IMR-90 (cell line): ENCODE data around the gene STIM1. TPM values are rescaled to one million over a fixed set of nuclear protein-coding genes. Genes with fewer than 3 reads are reported as not detected.

ENCODE experiments used
- ATAC-seq: fragments of 200-7000 bp; cut with Tn5 transposase; 2 replicates; pipeline ENCODE4 v1.9.1; 2020; ENCODE audit warnings: low read depth, mild to moderate bottlenecking, moderate library complexity
- BruUV-seq: library from RNA; stranded (reverse); fragments of 400-500 nt; replicated peaks from 2 replicates; lab custom pipeline; 2021; lab: Mats Ljungman, UMichigan
- CTCF ChIA-PET: fragments of 300-600 bp; formaldehyde crosslinking; extraction: SDS; loops from one replicate; lab custom pipeline; 2021; ENCODE audit warnings: antibody characterized with exemption; lab: Yijun Ruan, JAX
- POLR2A ChIA-PET: fragments of 300-600 bp; sonication (Branson Sonifier 250); formaldehyde crosslinking; loops from one replicate; lab custom pipeline; 2022; ENCODE audit warnings: antibody characterized with exemption; ENCODE audit not compliant: unreplicated experiment; lab: Charles Lee
- DNase-seq: peaks from one replicate; pipeline ENCODE4 v3.0.0; 2013
- H2AFZ ChIP-seq: replicated peaks from 2 replicates; pipeline ENCODE3; 2013; ENCODE audit warnings: low read length, mild to moderate bottlenecking; ENCODE audit not compliant: poor library complexity
- H2AK5ac ChIP-seq: 2 replicates; pipeline ENCODE4 v1.6.1; 2013; ENCODE audit warnings: low read depth, low read length, inconsistent platforms
- H2AK9ac ChIP-seq: replicated peaks from 2 replicates; pipeline ENCODE3; 2013; ENCODE audit warnings: mild to moderate bottlenecking, low read depth, low read length, moderate library complexity; ENCODE audit not compliant: poor library complexity
- H2BK120ac ChIP-seq: 2 replicates; pipeline ENCODE4 v1.6.1; 2013; ENCODE audit warnings: low read depth, low read length, inconsistent platforms
- H2BK15ac ChIP-seq: 3 replicates; pipeline ENCODE4 v1.6.1; 2013; ENCODE audit warnings: low read depth, low read length, inconsistent platforms
- H2BK20ac ChIP-seq: 2 replicates; pipeline ENCODE4 v1.6.1; 2013; ENCODE audit warnings: low read depth, mild to moderate bottlenecking, inconsistent platforms, low read length, moderate library complexity
- H2BK5ac ChIP-seq: 2 replicates; pipeline ENCODE4 v1.6.1; 2013; ENCODE audit warnings: mild to moderate bottlenecking, low read depth, low read length, inconsistent platforms; ENCODE audit not compliant: poor library complexity, severe bottlenecking
- H3K14ac ChIP-seq: replicated peaks from 2 replicates; pipeline ENCODE4 v1.6.1; 2013; ENCODE audit warnings: low read depth, low read length, inconsistent platforms
- H3K18ac ChIP-seq: 2 replicates; pipeline ENCODE4 v1.6.1; 2013; ENCODE audit warnings: low read depth, low read length, control low read depth
- H3K23ac ChIP-seq: 2 replicates; pipeline ENCODE4 v1.6.1; 2013; ENCODE audit warnings: low read depth, low read length, inconsistent platforms
- H3K27ac ChIP-seq: 2 replicates; pipeline ENCODE4 v1.5.1; 2013; ENCODE audit warnings: mild to moderate bottlenecking, control low read depth, low read length; ENCODE audit not compliant: insufficient read depth
- H3K27me3 ChIP-seq: 2 replicates; pipeline ENCODE4 v1.6.1; 2013; ENCODE audit warnings: low read length; ENCODE audit not compliant: control insufficient read depth, insufficient read depth
- H3K36me3 ChIP-seq: 2 replicates; pipeline ENCODE4 v1.6.1; 2013; ENCODE audit warnings: low read length, mixed read lengths; ENCODE audit not compliant: control insufficient read depth, insufficient read depth
- H3K4ac ChIP-seq: 2 replicates; pipeline ENCODE4 v1.6.1; 2013; ENCODE audit warnings: low read depth, low read length, inconsistent platforms
- H3K4me1 ChIP-seq: 2 replicates; pipeline ENCODE4 v1.6.1; 2013; ENCODE audit warnings: low read length, mixed read lengths; ENCODE audit not compliant: control insufficient read depth, insufficient read depth
- H3K4me2 ChIP-seq: 2 replicates; pipeline ENCODE4 v1.6.1; 2013; ENCODE audit warnings: low read depth, mild to moderate bottlenecking, control low read depth, low read length, moderate library complexity
- H3K4me3 ChIP-seq: 2 replicates; pipeline ENCODE4 v1.5.1; 2013; ENCODE audit warnings: low read depth, mild to moderate bottlenecking, control low read depth, low read length, moderate library complexity; ENCODE audit not compliant: insufficient read depth
- H3K56ac ChIP-seq: 2 replicates; pipeline ENCODE4 v1.6.1; 2013; ENCODE audit warnings: low read length, inconsistent platforms; ENCODE audit not compliant: insufficient read depth; ENCODE audit errors: extremely low read depth
- H3K79me1 ChIP-seq, 2 experiments: 2 replicates each; pipeline ENCODE4 v1.6.1; 2013; ENCODE audit warnings: low read length in 2 of 2, inconsistent platforms in 1 of 2, low read depth in 1 of 2
- H3K9ac ChIP-seq: 2 replicates; pipeline ENCODE4 v1.6.1; 2013; ENCODE audit warnings: low read depth, low read length, control low read depth
- H3K9me1 ChIP-seq: 2 replicates; pipeline ENCODE4 v1.6.1; 2013; ENCODE audit warnings: low read length, inconsistent platforms; ENCODE audit not compliant: insufficient read depth
- H3K9me3 ChIP-seq: 2 replicates; pipeline ENCODE4 v1.6.1; 2013; ENCODE audit warnings: low read length; ENCODE audit not compliant: control insufficient read depth, insufficient read depth
- H4K20me1 ChIP-seq: 2 replicates; pipeline ENCODE4 v1.6.1; 2013; ENCODE audit warnings: low read length, inconsistent platforms; ENCODE audit not compliant: insufficient read depth
- H4K5ac ChIP-seq: 2 replicates; pipeline ENCODE4 v1.6.1; 2013; ENCODE audit warnings: mild to moderate bottlenecking, low read depth, low read length, control low read depth
- H4K8ac ChIP-seq, 2 experiments: 2 replicates each; pipeline ENCODE4 v1.6.1; 2013; ENCODE audit warnings: low read depth in 2 of 2, low read length in 2 of 2, control low read depth in 1 of 2, inconsistent platforms in 1 of 2
- H4K91ac ChIP-seq: 2 replicates; pipeline ENCODE4 v1.6.1; 2013; ENCODE audit warnings: low read depth, low read length, inconsistent platforms; ENCODE audit not compliant: insufficient read depth
- BHLHE40 ChIP-seq: fragments of 150-350 bp; IDR thresholded peaks from 2 replicates; pipeline ENCODE4 v1.6.1; 2016; ENCODE audit warnings: mild to moderate bottlenecking, low read depth, low read length
- CEBPB ChIP-seq: IDR thresholded peaks from 2 replicates; pipeline ENCODE4 v1.6.1; 2012; ENCODE audit warnings: low read depth, low read length, improper control_type of control experiment
- CHD1 ChIP-seq: IDR thresholded peaks from 2 replicates; pipeline ENCODE4 v1.6.1; 2012; ENCODE audit warnings: low read depth, low read length, improper control_type of control experiment
- FOS ChIP-seq: fragments of 150-350 bp; IDR thresholded peaks from 2 replicates; pipeline ENCODE4 v1.6.1; 2016; ENCODE audit warnings: low read depth, low read length
- MAFK ChIP-seq: IDR thresholded peaks from 2 replicates; pipeline ENCODE4 v1.6.1; 2012; ENCODE audit warnings: low read depth, low read length, improper control_type of control experiment
- MAZ ChIP-seq: IDR thresholded peaks from 2 replicates; pipeline ENCODE4 v1.6.1; 2012; ENCODE audit warnings: low read depth, mild to moderate bottlenecking, low read length, improper control_type of control experiment, moderate library complexity, borderline replicate concordance
- MXI1 ChIP-seq: IDR thresholded peaks from 2 replicates; pipeline ENCODE4 v1.6.1; 2012; ENCODE audit warnings: low read depth, mild to moderate bottlenecking, low read length, moderate library complexity, borderline replicate concordance
- NFE2L2 ChIP-seq: fragments of 150-350 bp; IDR thresholded peaks from 2 replicates; pipeline ENCODE4 v1.6.1; 2016; ENCODE audit warnings: low read depth, mild to moderate bottlenecking, low read length
- POLR2A ChIP-seq: IDR thresholded peaks from 2 replicates; pipeline ENCODE4 v1.6.1; 2012; ENCODE audit warnings: mild to moderate bottlenecking, low read depth, low read length
- RAD21 ChIP-seq: IDR thresholded peaks from 2 replicates; pipeline ENCODE4 v1.6.1; 2012; ENCODE audit warnings: low read length, improper control_type of control experiment
- RCOR1 ChIP-seq: IDR thresholded peaks from 2 replicates; pipeline ENCODE4 v1.6.1; 2012; ENCODE audit warnings: mild to moderate bottlenecking, low read length, improper control_type of control experiment; ENCODE audit not compliant: insufficient replicate concordance
- RFX5 ChIP-seq: IDR thresholded peaks from 2 replicates; pipeline ENCODE4 v1.8.0; 2012; ENCODE audit warnings: low read depth, mild to moderate bottlenecking, low read length, moderate library complexity
- SMC3 ChIP-seq: fragments of 150-350 bp; IDR thresholded peaks from 2 replicates; pipeline ENCODE4 v1.6.1; 2016; ENCODE audit warnings: low read depth, mild to moderate bottlenecking, antibody characterized with exemption, low read length, moderate library complexity
- WGBS, 2 experiments: methylation state at CpG; one replicate each; pipeline versions ENCODE4 v1.1.5 to v1.1.7; 2013; ENCODE audit warnings: missing lambda C conversion rate in 2 of 2; ENCODE audit not compliant: insufficient read length in 1 of 2; ENCODE audit errors: extremely low coverage in 2 of 2; 5-methylcytosine and 5-hydroxymethylcytosine counted together
- dilution Hi-C: fragments of 300-500 bp; cut with HindIII; formaldehyde crosslinking; loops from one replicate; pipeline ENCODE4 v1.14.3; 2018; ENCODE audit warnings: low sequenced_read_pairs; ENCODE audit not compliant: unreplicated experiment
- in situ Hi-C: fragments of 300-500 bp; cut with MboI; formaldehyde crosslinking; loops from 3 replicates; pipeline ENCODE4 v1.14.3; 2019; ENCODE audit warnings: low sequenced_read_pairs, inconsistent platforms, mixed read lengths
- intact Hi-C: fragments of 100-400 bp; cut with micrococcal nuclease; formaldehyde crosslinking; loops from 2 replicates; pipeline ENCODE4 v1.10.0; 2022
- polyA plus RNA-seq, 3 experiments: library from polyadenylated mRNA; depleted of rRNA; stranded (reverse); fragments of >200 nt; gene quantifications; 2 replicates each; pipeline ENCODE4 v1.2.3, GENCODE V29; 2012; ENCODE audit warnings: low replicate concordance in 1 of 3
- total RNA-seq: library from RNA; depleted of rRNA; stranded (reverse); fragments of >200 nt; gene quantifications from 2 replicates; pipeline ENCODE4 v1.2.3, GENCODE V29; 2012
- TF ChIP-seq, protein P1 (sequence below): conservative IDR thresholded peaks from 2 replicates; pipeline ENCODE4 v1.5.1; 2012; ENCODE audit warnings: mild to moderate bottlenecking, low read depth, low read length, improper control_type of control experiment
- TF ChIP-seq, protein P2 (sequence below): fragments of 150-350 bp; IDR thresholded peaks from 2 replicates; pipeline ENCODE4 v1.6.1; 2017; ENCODE audit warnings: mild to moderate bottlenecking, antibody characterized with exemption, low read length, low read depth
- TF ChIP-seq, protein P3 (sequence below): fragments of 150-350 bp; IDR thresholded peaks from 2 replicates; pipeline ENCODE4 v1.6.1; 2016; ENCODE audit warnings: low read depth, mild to moderate bottlenecking, low read length, moderate library complexity, borderline replicate concordance

Gene STIM1
- total and polyA plus RNA-seq, 2 of the 4 experiments (the other 2 are of a cell fraction): 17.9 to 23.0 TPM

DNA sequence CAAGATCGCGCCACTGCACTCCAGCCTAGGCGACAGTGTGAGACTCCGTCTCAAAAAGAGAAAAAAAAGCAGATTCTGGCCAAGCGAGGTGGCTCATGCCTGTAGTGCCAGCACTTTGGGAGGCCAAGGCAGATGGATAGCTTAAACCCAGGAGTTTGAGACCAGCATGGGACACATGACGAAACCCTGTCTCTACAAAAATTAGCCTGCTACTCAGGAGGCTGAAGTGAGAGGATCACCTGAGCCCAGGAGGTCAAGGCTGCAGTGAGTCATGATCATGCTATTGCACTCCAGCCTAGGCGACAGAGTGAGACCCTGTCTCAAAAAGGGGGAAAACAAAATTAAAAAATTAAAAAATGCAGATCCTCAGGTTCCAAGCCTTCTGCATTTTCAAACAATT is 33.2 kb upstream of the STIM1 start:
- no peak overlapping the region for H3K18ac ChIP-seq
- no peaks in the 10 kb centered on the region for H3K27me3 ChIP-seq
- H4K5ac ChIP-seq: no peak overlapping the region
- dilution Hi-C loops: no loop called here
- H3K79me1 ChIP-seq: peaks cover 5 to 18% of the 10 kb centered on the region in 2 experiments
- no peak for DNase-seq
- H3K36me3 ChIP-seq: peaks cover 29% of the 10 kb centered on the region
- H3K56ac ChIP-seq: no peak overlapping the region
- in situ Hi-C loops: no loop called here
- H2AFZ ChIP-seq: no peak overlapping the region
- H3K4ac ChIP-seq: no peak overlapping the region
- no peak overlapping the region for H3K9ac ChIP-seq
- no peak overlapping the region for H3K4me3 ChIP-seq
- no peak overlapping the region for H4K8ac ChIP-seq
- no peak overlapping the region for H3K23ac ChIP-seq
- CTCF ChIA-PET: interaction anchor here (0.7 kb wide), 1 partner anchor 14 kb away, joined by 3 read pairs; the partner anchor contains the start of gene PGAP2
- 100% methylated on average over 6 of the region's 7 CpGs; no CpG with 5 or more reads in 1 of the 2 experiments for WGBS, 2 experiments
- no peak overlapping the region for H2AK9ac ChIP-seq
- H3K9me3 ChIP-seq: no peaks in the 10 kb centered on the region
- TF ChIP-seq, protein P1, sequence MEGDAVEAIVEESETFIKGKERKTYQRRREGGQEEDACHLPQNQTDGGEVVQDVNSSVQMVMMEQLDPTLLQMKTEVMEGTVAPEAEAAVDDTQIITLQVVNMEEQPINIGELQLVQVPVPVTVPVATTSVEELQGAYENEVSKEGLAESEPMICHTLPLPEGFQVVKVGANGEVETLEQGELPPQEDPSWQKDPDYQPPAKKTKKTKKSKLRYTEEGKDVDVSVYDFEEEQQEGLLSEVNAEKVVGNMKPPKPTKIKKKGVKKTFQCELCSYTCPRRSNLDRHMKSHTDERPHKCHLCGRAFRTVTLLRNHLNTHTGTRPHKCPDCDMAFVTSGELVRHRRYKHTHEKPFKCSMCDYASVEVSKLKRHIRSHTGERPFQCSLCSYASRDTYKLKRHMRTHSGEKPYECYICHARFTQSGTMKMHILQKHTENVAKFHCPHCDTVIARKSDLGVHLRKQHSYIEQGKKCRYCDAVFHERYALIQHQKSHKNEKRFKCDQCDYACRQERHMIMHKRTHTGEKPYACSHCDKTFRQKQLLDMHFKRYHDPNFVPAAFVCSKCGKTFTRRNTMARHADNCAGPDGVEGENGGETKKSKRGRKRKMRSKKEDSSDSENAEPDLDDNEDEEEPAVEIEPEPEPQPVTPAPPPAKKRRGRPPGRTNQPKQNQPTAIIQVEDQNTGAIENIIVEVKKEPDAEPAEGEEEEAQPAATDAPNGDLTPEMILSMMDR: no peak
- no peak for TF ChIP-seq NFE2L2
- no peak for TF ChIP-seq SMC3
- TF ChIP-seq CHD1: no peak
- no peak for TF ChIP-seq MAFK
- no peak for TF ChIP-seq RFX5
- no peak for TF ChIP-seq BHLHE40
- TF ChIP-seq, protein P2, sequence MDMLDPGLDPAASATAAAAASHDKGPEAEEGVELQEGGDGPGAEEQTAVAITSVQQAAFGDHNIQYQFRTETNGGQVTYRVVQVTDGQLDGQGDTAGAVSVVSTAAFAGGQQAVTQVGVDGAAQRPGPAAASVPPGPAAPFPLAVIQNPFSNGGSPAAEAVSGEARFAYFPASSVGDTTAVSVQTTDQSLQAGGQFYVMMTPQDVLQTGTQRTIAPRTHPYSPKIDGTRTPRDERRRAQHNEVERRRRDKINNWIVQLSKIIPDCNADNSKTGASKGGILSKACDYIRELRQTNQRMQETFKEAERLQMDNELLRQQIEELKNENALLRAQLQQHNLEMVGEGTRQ: no peak
- TF ChIP-seq RAD21: no peak
- TF ChIP-seq MXI1: no peak
- no peak for TF ChIP-seq RCOR1
- no peak for TF ChIP-seq FOS
- TF ChIP-seq CEBPB: no peak
- TF ChIP-seq, protein P3, sequence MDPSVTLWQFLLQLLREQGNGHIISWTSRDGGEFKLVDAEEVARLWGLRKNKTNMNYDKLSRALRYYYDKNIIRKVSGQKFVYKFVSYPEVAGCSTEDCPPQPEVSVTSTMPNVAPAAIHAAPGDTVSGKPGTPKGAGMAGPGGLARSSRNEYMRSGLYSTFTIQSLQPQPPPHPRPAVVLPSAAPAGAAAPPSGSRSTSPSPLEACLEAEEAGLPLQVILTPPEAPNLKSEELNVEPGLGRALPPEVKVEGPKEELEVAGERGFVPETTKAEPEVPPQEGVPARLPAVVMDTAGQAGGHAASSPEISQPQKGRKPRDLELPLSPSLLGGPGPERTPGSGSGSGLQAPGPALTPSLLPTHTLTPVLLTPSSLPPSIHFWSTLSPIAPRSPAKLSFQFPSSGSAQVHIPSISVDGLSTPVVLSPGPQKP: no peak
- no peak for TF ChIP-seq POLR2A
- no peak for TF ChIP-seq MAZ
- peaks cover 4% of the 10 kb centered on the region for H3K4me1 ChIP-seq
- no peak overlapping the region for H3K14ac ChIP-seq
- H2BK5ac ChIP-seq: no peak overlapping the region
- H2AK5ac ChIP-seq: no peak overlapping the region
- H3K9me1 ChIP-seq: peaks cover 16% of the 10 kb centered on the region; the same call in 1 of the 2 replicates
- no peak overlapping the region for H4K91ac ChIP-seq
- H4K20me1 ChIP-seq: peaks cover 4% of the 10 kb centered on the region; the same call in 1 of the 2 replicates
- H2BK120ac ChIP-seq: no peak overlapping the region
- H2BK20ac ChIP-seq: no peak overlapping the region
- H2BK15ac ChIP-seq: no peak overlapping the region
- H3K27ac ChIP-seq: no peak overlapping the region
- ATAC-seq: no peak
- POLR2A ChIA-PET: no interaction called here
- no peak overlapping the region for H3K4me2 ChIP-seq
- no TSS peak for BruUV-seq
- intact Hi-C loops: no loop called here
